Activated CD4-positive, CD25-positive, alpha-beta regulatory T cell treated with anti-CD3 and anti-CD28 coated beads, Interleukin-2, amount 50 U/mL, for 72 hours (primary cell): ENCODE measurements around the gene ATXN2L.
"Not testable (repeated sequence)": the region's sequence is repeated elsewhere in the genome, so short reads cannot be mapped to it uniquely, and the experiment has no call there.

Experiments
- DNase-seq: peaks from one replicate; pipeline ENCODE4 v3.0.0; 2021

The ATXN2L gene

GRCh38 chr16:28822520-28823290, at the start of gene ATXN2L:
Gene ATXN2L, plus strand, starts transcription at chr16:28822999. Its CDS starts 261 bp downstream, at chr16:28823260.
- DNase-seq: peak; percentile 96

- not testable (repeated sequence) for DNase-seq
These were observed 41.1 kb upstream of the ATXN2L start for GRCh38 chr16:28781697-28782096.

- not testable (repeated sequence) for DNase-seq
These were observed 40.4 kb upstream of the ATXN2L start for GRCh38 chr16:28782357-28782756.

- peak; percentile 65 for DNase-seq
These were observed 20.4 kb upstream of the ATXN2L start for GRCh38 chr16:28802235-28803019.

GRCh38 chr16:28807445-28808120, 15.2 kb upstream of the ATXN2L start:
- DNase-seq: not testable (repeated sequence)

GRCh38 chr16:28820016-28820415, 2.8 kb upstream of the ATXN2L start:
- DNase-seq: no peak

GRCh38 chr16:28820546-28820945, 2.3 kb upstream of the ATXN2L start:
- DNase-seq: not testable (repeated sequence)

GRCh38 chr16:28821874-28822519, 802 bp upstream of the ATXN2L start:
- DNase-seq: no peak

GRCh38 chr16:28823291-28823872, 583 bp downstream of the ATXN2L start:
- no peak for DNase-seq

- DNase-seq: peak; percentile 94
These were observed 1.3 kb downstream of the ATXN2L start for GRCh38 chr16:28823873-28824716.

GRCh38 chr16:28824717-28824973, 1.8 kb downstream of the ATXN2L start:
- no peak for DNase-seq

GRCh38 chr16:28826141-28826540, 3.3 kb downstream of the ATXN2L start:
- no peak for DNase-seq

- DNase-seq: no peak
These were observed 6.9 kb downstream of the ATXN2L start for GRCh38 chr16:28829747-28830146.

GRCh38 chr16:28830531-28830930, 7.7 kb downstream of the ATXN2L start:
- DNase-seq: no peak

- no peak for DNase-seq
These were observed 11.6 kb downstream of the ATXN2L start for GRCh38 chr16:28834349-28834748.

- DNase-seq: no peak
These were observed 12.4 kb downstream of the ATXN2L start for GRCh38 chr16:28834873-28835863.

- no peak for DNase-seq
These were observed 13.3 kb downstream of the ATXN2L start for GRCh38 chr16:28835864-28836760.

GRCh38 chr16:28836761-28837064, 13.9 kb downstream of the ATXN2L start:
- DNase-seq: no peak

GRCh38 chr16:28837672-28838557, 15.1 kb downstream of the ATXN2L start:
- DNase-seq: no peak
